GM13977 (cell line): ENCODE measurements around the gene GRAMD1A.
"Not testable (repeated sequence)": the region's sequence is repeated elsewhere in the genome, so short reads cannot be mapped to it uniquely, and the experiment has no call there.

Experiments
- DNase-seq: peaks from one replicate; pipeline ENCODE4 v3.0.0; 2012; ENCODE audit warnings: low spot score
- in situ Hi-C: fragments of 300-500 bp; cut with MboI; formaldehyde crosslinking; loops from one replicate; pipeline ENCODE4 v1.12.0; 2022; ENCODE audit warnings: low sequenced_read_pairs, low pct_unique_long_range_greater_than_20kb, mixed read lengths, inconsistent platforms; ENCODE audit not compliant: unreplicated experiment
- TF ChIP-seq, protein P1 (sequence below): IDR thresholded peaks from 2 replicates; pipeline ENCODE4 v1.5.1; 2012; ENCODE audit warnings: mild to moderate bottlenecking, control low read depth; ENCODE audit not compliant: insufficient read depth; ENCODE audit errors: extremely low read depth, missing control alignments

GRAMD1A gene

DNA sequence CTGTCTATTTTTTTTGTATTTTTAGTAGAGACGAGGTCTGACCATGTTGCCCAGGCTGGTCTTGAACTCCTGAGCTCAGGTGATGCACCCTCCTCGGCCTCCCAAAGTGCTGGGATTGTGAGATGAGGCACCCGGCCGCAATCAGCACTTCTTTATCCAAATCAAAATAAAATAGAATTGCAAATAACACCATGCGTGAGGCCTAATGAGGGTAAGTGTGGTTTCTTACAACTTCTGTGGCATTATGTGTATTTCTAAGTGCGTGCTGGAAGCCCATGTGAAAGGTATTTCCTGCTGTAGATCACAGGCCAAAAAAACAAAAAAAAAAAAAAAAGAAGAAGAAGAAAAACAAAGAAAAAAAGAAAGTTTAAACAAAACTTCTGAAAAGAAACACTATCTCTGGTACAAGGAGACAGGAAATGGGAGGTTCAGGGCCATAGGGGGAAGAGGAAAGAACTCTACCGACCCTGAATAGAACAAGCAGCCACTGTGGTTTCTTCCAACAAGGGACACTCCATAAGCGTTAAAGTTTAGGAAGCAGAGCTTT, 3.0 kb upstream of the GRAMD1A start:
- TF ChIP-seq, protein P1, sequence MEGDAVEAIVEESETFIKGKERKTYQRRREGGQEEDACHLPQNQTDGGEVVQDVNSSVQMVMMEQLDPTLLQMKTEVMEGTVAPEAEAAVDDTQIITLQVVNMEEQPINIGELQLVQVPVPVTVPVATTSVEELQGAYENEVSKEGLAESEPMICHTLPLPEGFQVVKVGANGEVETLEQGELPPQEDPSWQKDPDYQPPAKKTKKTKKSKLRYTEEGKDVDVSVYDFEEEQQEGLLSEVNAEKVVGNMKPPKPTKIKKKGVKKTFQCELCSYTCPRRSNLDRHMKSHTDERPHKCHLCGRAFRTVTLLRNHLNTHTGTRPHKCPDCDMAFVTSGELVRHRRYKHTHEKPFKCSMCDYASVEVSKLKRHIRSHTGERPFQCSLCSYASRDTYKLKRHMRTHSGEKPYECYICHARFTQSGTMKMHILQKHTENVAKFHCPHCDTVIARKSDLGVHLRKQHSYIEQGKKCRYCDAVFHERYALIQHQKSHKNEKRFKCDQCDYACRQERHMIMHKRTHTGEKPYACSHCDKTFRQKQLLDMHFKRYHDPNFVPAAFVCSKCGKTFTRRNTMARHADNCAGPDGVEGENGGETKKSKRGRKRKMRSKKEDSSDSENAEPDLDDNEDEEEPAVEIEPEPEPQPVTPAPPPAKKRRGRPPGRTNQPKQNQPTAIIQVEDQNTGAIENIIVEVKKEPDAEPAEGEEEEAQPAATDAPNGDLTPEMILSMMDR, result no peak
- DNase-seq, result no peak
- in situ Hi-C loops, result no loop called here

DNA sequence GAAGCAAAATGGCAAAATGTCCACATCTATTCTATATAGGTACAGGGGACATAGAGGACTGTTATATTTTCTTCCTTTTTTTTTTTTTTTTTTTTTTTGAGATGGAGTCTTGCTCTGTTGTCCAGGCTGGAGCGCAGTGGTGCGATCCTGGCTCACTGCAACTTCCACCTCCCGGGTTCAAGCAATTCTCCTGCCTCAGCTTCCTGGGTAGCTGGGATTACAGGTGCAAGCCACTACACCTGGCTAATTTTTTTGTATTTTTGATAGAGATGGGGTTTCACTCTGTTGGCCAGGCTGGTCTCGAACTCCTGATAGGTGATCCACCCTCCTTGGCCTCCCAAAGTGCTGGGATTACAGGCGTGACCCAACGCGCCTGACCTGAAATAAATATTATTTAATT, 1.9 kb upstream of the GRAMD1A start:
- DNase-seq, in situ Hi-C loops: not testable (repeated sequence)

DNA sequence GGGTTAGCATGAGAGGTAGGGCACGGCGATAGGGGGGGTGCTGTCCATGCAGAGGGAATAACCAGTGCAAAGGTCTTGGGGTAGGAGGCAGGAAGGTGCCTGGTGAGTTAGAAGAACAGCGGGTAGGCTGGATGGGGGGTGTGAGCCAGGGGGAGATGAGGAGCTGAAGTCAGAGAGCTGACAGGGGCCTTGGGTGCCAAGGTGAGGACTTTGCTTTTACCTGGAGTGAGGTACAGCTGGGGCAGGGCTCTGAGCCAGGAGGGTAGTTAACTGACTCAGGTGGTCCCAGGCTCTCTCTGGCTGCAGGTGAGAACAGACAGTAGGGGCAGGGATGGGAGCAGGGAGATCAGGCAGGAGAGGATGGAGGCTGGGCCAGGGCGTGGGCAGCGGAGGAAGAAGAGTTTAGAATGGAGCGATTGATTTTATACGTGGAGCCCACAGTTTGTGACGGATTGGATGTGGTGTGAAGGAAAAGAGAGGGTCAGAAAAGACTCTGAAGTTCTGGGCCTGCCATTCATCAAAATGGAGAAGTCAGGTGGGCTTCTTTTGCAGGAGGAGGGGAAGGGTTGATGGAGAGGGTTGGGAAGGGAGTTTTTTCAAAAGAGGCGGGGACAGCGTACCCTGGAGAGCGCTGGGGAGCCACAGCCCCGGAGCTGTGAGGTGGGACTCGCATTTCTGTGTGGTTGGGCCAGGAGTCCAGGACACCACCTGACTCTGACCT, 1.2 kb upstream of the GRAMD1A start:
- in situ Hi-C loops, result no loop called here
- TF ChIP-seq, protein P1, result no peak
- DNase-seq, result peak; percentile 76

DNA sequence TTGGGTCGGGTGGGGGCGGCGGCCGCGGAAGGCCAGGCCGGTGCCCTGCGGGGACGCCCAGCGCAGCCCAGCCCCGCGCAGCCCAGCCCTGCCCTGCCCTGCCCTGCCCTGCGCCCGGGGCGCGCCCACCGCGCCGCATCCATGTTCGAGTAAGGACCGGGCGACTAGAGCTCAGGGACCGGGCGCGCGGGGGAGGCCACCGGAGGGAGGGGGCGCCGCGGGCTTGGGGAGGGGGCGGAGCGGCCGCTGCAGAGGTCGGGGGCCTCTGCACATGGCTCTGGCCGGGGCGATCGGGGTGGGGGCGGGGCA, 169 bp downstream of the GRAMD1A start:
- in situ Hi-C loops, result no loop called here
- TF ChIP-seq, protein P1, result no peak
- no peak for DNase-seq

DNA sequence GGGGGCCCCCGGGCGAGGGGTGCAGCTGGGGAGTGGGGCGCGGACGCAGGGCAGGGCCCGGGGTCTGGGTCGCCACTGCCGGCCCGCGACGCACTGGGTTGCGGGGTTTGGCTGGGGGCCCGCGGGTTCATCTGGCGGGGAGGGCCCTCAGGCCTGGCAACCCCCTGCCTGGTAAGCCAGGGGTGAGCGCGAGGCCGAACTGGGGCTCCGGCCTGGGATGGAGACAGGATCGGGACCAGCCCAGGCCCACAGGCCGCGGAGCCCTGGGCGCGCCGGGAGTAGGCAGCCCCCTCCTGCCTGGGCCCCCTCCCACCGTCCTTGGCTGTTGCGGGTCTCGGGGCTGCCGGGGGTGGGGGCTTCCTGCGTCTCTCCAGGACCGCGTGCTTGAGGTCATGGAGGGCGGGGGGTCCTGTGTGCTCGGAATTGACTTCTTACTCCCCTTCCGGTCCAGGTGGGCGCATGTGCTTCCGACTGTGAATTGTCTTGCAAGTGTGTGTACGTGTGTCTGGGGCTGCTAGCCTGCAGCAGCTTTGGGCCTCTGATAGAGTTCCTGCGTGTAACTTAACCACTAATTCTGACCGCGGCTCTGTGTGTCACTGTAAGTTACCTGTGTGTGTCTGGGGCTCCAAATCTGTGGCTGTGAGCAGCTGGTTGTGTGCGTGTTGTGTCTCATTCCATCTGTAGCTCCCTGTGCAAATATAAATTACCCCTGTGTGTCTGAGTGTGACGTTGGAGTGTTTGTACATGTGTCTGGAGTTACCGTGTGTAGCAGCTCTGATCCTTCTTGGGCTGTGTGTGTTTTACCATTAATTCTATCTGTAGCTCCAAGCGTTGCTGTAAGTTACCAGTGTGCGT, 751 bp downstream of the GRAMD1A start:
- TF ChIP-seq, protein P1, result no peak
- in situ Hi-C loops, result no loop called here
- DNase-seq, result peak; percentile 64

DNA sequence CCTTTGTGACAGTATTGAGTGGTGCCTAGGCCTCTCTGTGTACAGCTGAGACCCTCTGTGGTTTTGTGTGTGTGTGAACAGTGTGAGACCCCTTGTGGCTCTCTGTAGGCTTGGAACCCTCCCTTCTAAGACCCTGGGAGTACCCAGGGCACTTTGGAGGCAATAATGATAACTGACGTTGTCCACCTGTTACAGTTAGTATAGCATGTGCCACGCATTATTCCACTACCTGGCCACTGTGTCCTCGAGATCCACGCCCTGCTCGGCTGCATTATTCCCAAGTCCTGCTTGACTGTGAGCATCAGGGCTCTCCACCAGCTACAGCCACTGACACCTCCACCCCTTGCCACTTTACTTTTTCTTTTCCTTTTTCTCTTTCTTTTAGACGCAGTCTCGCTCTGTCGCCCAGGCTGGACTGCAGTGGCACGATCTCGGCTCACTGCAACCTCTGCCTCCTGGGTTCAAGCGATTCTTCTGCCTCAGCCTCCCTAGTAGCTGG, 2.0 kb downstream of the GRAMD1A start:
- TF ChIP-seq, protein P1, result no peak
- DNase-seq, result peak; percentile 13
- in situ Hi-C loops, result no loop called here
